Ishikawa (cell line): Measurements from ENCODE around the gene KLHL34.

Source experiments
- CEBPB ChIP-seq: IDR thresholded peaks from 2 replicates; pipeline ENCODE4 v1.6.1; 2012
- CREB1 ChIP-seq: IDR thresholded peaks from 2 replicates; pipeline ENCODE4 v1.6.1; 2012; ENCODE audit warnings: low read depth
- EGR1 ChIP-seq: IDR thresholded peaks from 2 replicates; pipeline ENCODE4 v1.6.1; 2012
- EP300 ChIP-seq: IDR thresholded peaks from 2 replicates; pipeline ENCODE4 v1.6.1; 2012; ENCODE audit warnings: borderline replicate concordance
- FOXM1 ChIP-seq: IDR thresholded peaks from 2 replicates; pipeline ENCODE4 v1.6.1; 2012; ENCODE audit warnings: low read depth, borderline replicate concordance
- MAX ChIP-seq: IDR thresholded peaks from 2 replicates; pipeline ENCODE4 v1.6.1; 2012
- NFIC ChIP-seq: IDR thresholded peaks from 2 replicates; pipeline ENCODE4 v1.6.1; 2012
- RAD21 ChIP-seq: IDR thresholded peaks from 2 replicates; pipeline ENCODE4 v1.6.1; 2012; ENCODE audit warnings: low read depth
- REST ChIP-seq: IDR thresholded peaks from 2 replicates; pipeline ENCODE4 v1.6.1; 2012; ENCODE audit warnings: low read depth, mild to moderate bottlenecking
- TAF1 ChIP-seq: IDR thresholded peaks from 2 replicates; pipeline ENCODE4 v1.6.1; 2012; ENCODE audit warnings: low read depth, mild to moderate bottlenecking
- TCF12 ChIP-seq: IDR thresholded peaks from 2 replicates; pipeline ENCODE4 v1.6.1; 2012; ENCODE audit warnings: low read depth
- TEAD4 ChIP-seq: IDR thresholded peaks from 2 replicates; pipeline ENCODE4 v1.6.1; 2012
- USF1 ChIP-seq: IDR thresholded peaks from 2 replicates; pipeline ENCODE4 v1.6.1; 2012
- YY1 ChIP-seq: IDR thresholded peaks from 2 replicates; pipeline ENCODE4 v1.6.1; 2012; ENCODE audit warnings: low read depth
- ZBTB7A ChIP-seq: IDR thresholded peaks from 2 replicates; pipeline ENCODE4 v1.6.1; 2012; ENCODE audit warnings: low read depth

The KLHL34 gene

GRCh38 chrX:21683941-21684340 is 25.8 kb upstream of the KLHL34 start:
- TF ChIP-seq NFIC (no peak), ZBTB7A (no peak), FOXM1 (no peak), RAD21 (no peak), TCF12 (no peak), TAF1 (no peak), USF1 (no peak), CEBPB (no peak), MAX (no peak), EP300 (no peak), YY1 (no peak), EGR1 (no peak), CREB1 (no peak), REST (no peak), TEAD4 (no peak)

GRCh38 chrX:21678048-21678612 is 20.0 kb upstream of the KLHL34 start:
- no peak for TF ChIP-seq TAF1
- TF ChIP-seq USF1 = no peak
- TF ChIP-seq RAD21 = no peak
- TF ChIP-seq REST = no peak
- TF ChIP-seq YY1 = no peak
- TF ChIP-seq FOXM1 = no peak
- no peak for TF ChIP-seq TEAD4
- TF ChIP-seq EGR1 = no peak
- TF ChIP-seq MAX = no peak
- TF ChIP-seq CREB1 = no peak
- no peak for TF ChIP-seq NFIC
- TF ChIP-seq TCF12 = no peak
- no peak for TF ChIP-seq EP300
- TF ChIP-seq CEBPB = no peak

- TF ChIP-seq NFIC (no peak), TCF12 (no peak), MAX (no peak), TAF1 (no peak)
These were observed 17.8 kb upstream of the KLHL34 start for GRCh38 chrX:21675931-21676330.

GRCh38 chrX:21674430-21675186 is 16.5 kb upstream of the KLHL34 start:
- no peak for TF ChIP-seq NFIC
- TF ChIP-seq CEBPB = no peak
- TF ChIP-seq CREB1 = no peak
- TF ChIP-seq TCF12 = no peak
- no peak for TF ChIP-seq EGR1
- no peak for TF ChIP-seq RAD21
- no peak for TF ChIP-seq REST
- no peak for TF ChIP-seq MAX
- no peak for TF ChIP-seq TEAD4
- TF ChIP-seq YY1 = no peak
